CD4-positive, alpha-beta T cell treated with Interleukin-12 subunit alpha and Interleukin-12 subunit beta, for 1 hour (primary cell): ENCODE results near the gene SVEP1.

Source experiments
- DNase-seq: peaks from one replicate; pipeline ENCODE4 v3.0.0-alpha.2; 2020

The SVEP1 gene

GRCh38 chr9:110316261-110317075 lies 263.1 kb downstream of the SVEP1 start:
- no peak for DNase-seq
